Frontal cortex (tissue), 4 donors: Measurements from ENCODE around the gene BRINP3. TPM values are rescaled to one million over a fixed set of nuclear protein-coding genes. Genes with fewer than 3 reads are reported as not detected.
A peak's percentile ranks its signal among the peaks of the same experiment; 100 is the strongest.

Source experiments
- DNase-seq, 2 donors: peaks; one replicate each; pipeline ENCODE4 v3.0.0; 2012; ENCODE audit warnings: low spot score in 2 of 2
- FAIRE-seq: peaks from 2 replicates; lab custom pipeline; 2012; peaks lifted over from hg19 to GRCh38; lab: Jason Lieb, UNC
- total RNA-seq: library from RNA; depleted of rRNA; stranded (reverse); fragments of >200 nt; gene quantifications from one replicate; pipeline ENCODE4 v1.2.3, GENCODE V29; 2014
- donor health status: control.
- donor health status: control.
- donor health status: control.

Gene BRINP3
- total RNA-seq, 1 donor from 2014 or later = 51.8 TPM

- FAIRE-seq (no peak), DNase-seq (no peak)
Measured at GRCh38 chr1:190455631-190456030, 22.0 kb downstream of the BRINP3 start.

- DNase-seq (no peak), FAIRE-seq (no peak)
Measured at GRCh38 chr1:190453550-190453949, 24.1 kb downstream of the BRINP3 start.

- no peak for DNase-seq
- FAIRE-seq = no peak
Measured at GRCh38 chr1:190452272-190452848, 25.3 kb downstream of the BRINP3 start.

GRCh38 chr1:190444464-190444863, 33.2 kb downstream of the BRINP3 start:
- FAIRE-seq = no peak
- DNase-seq = no peak

GRCh38 chr1:190439447-190439846, 38.2 kb downstream of the BRINP3 start:
- DNase-seq = no peak

GRCh38 chr1:190436615-190437014, 41.0 kb downstream of the BRINP3 start:
- DNase-seq (no peak), FAIRE-seq (peak; percentile 53)

More at GRCh38 chr1:190439447-190439846, 38.2 kb downstream of the BRINP3 start:
- FAIRE-seq = no peak

- no peak for DNase-seq
- no peak for FAIRE-seq
Measured at GRCh38 chr1:190429932-190430331, 47.7 kb downstream of the BRINP3 start.

GRCh38 chr1:190429141-190429540, 48.5 kb downstream of the BRINP3 start:
- DNase-seq (no peak), FAIRE-seq (no peak)

GRCh38 chr1:190416239-190416638, 61.4 kb downstream of the BRINP3 start:
- DNase-seq = no peak
- FAIRE-seq = no peak

GRCh38 chr1:190413142-190413541, 64.5 kb downstream of the BRINP3 start:
- DNase-seq = no peak
- no peak for FAIRE-seq

- no peak for FAIRE-seq
- no peak for DNase-seq
Measured at GRCh38 chr1:190403402-190403801, 74.3 kb downstream of the BRINP3 start.

- no peak for DNase-seq
- FAIRE-seq = no peak
Measured at GRCh38 chr1:190399233-190399632, 78.4 kb downstream of the BRINP3 start.

- FAIRE-seq = no peak
- DNase-seq = no peak
Measured at GRCh38 chr1:190391582-190391981, 86.1 kb downstream of the BRINP3 start.

- FAIRE-seq (no peak), DNase-seq (no peak)
Measured at GRCh38 chr1:190377991-190378390, 99.7 kb downstream of the BRINP3 start.

- FAIRE-seq = no peak
- DNase-seq = no peak
Measured at GRCh38 chr1:190377294-190377693, 100.4 kb downstream of the BRINP3 start.

- FAIRE-seq (no peak), DNase-seq (no peak)
Measured at GRCh38 chr1:190376044-190376443, 101.6 kb downstream of the BRINP3 start.

- FAIRE-seq = no peak
- DNase-seq = no peak
Measured at GRCh38 chr1:190373705-190374336, 103.8 kb downstream of the BRINP3 start.

- FAIRE-seq (no peak), DNase-seq (no peak)
Measured at GRCh38 chr1:190367200-190367599, 110.5 kb downstream of the BRINP3 start.

- FAIRE-seq (peak; percentile 98), DNase-seq (no peak)
Measured at GRCh38 chr1:190365283-190365682, 112.4 kb downstream of the BRINP3 start.

GRCh38 chr1:190353538-190354101, 124.0 kb downstream of the BRINP3 start:
- FAIRE-seq = no peak
- no peak for DNase-seq

- no peak for FAIRE-seq
- DNase-seq = no peak
Measured at GRCh38 chr1:190344454-190344853, 133.2 kb downstream of the BRINP3 start.

- no peak for DNase-seq
- FAIRE-seq = no peak
Measured at GRCh38 chr1:190338829-190339228, 138.8 kb downstream of the BRINP3 start.
